SH-SY5Y (cell line): Measurements from ENCODE around the gene MAN2A1.

ENCODE experiments used
- GATA2 ChIP-seq: IDR thresholded peaks from 2 replicates; pipeline ENCODE4 v1.6.1; 2011; ENCODE audit warnings: mild to moderate bottlenecking, low read depth, low read length
- GATA3 ChIP-seq: IDR thresholded peaks from 2 replicates; pipeline ENCODE4 v1.6.1; 2011; ENCODE audit warnings: low read depth, mild to moderate bottlenecking, low read length, moderate library complexity

The MAN2A1 gene

GRCh38 chr5:109744261-109744660 lies 54.5 kb downstream of the MAN2A1 start:
- no peak for TF ChIP-seq GATA3
- no peak for TF ChIP-seq GATA2

GRCh38 chr5:109748546-109748945 lies 58.8 kb downstream of the MAN2A1 start:
- TF ChIP-seq GATA3 = no peak
- no peak for TF ChIP-seq GATA2

- no peak for TF ChIP-seq GATA3
- no peak for TF ChIP-seq GATA2
Measured at GRCh38 chr5:109750463-109750862, 60.7 kb downstream of the MAN2A1 start.

GRCh38 chr5:109753279-109753678 lies 63.6 kb downstream of the MAN2A1 start:
- TF ChIP-seq GATA2 = no peak
- no peak for TF ChIP-seq GATA3

- no peak for TF ChIP-seq GATA3
- no peak for TF ChIP-seq GATA2
Measured at GRCh38 chr5:109754319-109754718, 64.6 kb downstream of the MAN2A1 start.

- TF ChIP-seq GATA3 = no peak
- no peak for TF ChIP-seq GATA2
Measured at GRCh38 chr5:109755761-109756160, 66.0 kb downstream of the MAN2A1 start.

- TF ChIP-seq GATA3 (no peak), GATA2 (no peak)
Measured at GRCh38 chr5:109756543-109757185, 66.9 kb downstream of the MAN2A1 start.

GRCh38 chr5:109757490-109757889 lies 67.8 kb downstream of the MAN2A1 start:
- no peak for TF ChIP-seq GATA3
- no peak for TF ChIP-seq GATA2

- TF ChIP-seq GATA2 = no peak
- TF ChIP-seq GATA3 = no peak
Measured at GRCh38 chr5:109759306-109759705, 69.6 kb downstream of the MAN2A1 start.

- TF ChIP-seq GATA2 (no peak), GATA3 (no peak)
Measured at GRCh38 chr5:109762821-109763220, 73.1 kb downstream of the MAN2A1 start.

GRCh38 chr5:109767184-109767995 lies 77.7 kb downstream of the MAN2A1 start:
- TF ChIP-seq GATA3 (no peak), GATA2 (no peak)

- TF ChIP-seq GATA3 (no peak), GATA2 (no peak)
Measured at GRCh38 chr5:109767997-109768396, 78.3 kb downstream of the MAN2A1 start.

GRCh38 chr5:109769597-109770291 lies 80.0 kb downstream of the MAN2A1 start:
- no peak for TF ChIP-seq GATA3
- TF ChIP-seq GATA2 = no peak

- TF ChIP-seq GATA2 = no peak
- TF ChIP-seq GATA3 = no peak
Measured at GRCh38 chr5:109775130-109775529, 85.4 kb downstream of the MAN2A1 start.

- TF ChIP-seq GATA2 (no peak), GATA3 (no peak)
Measured at GRCh38 chr5:109779036-109779735, 89.5 kb downstream of the MAN2A1 start.
